Bronchial epithelial cell (primary cell): ENCODE results near the gene TCP10L. TPM values are rescaled to one million over a fixed set of nuclear protein-coding genes. Genes with fewer than 3 reads are reported as not detected.
"Not testable (repeated sequence)": the region's sequence is repeated elsewhere in the genome, so short reads cannot be mapped to it uniquely, and the experiment has no call there.

Source experiments
- DNase-seq: peaks from one replicate; pipeline ENCODE4 v3.0.0-alpha.2; 2010; ENCODE audit warnings: low read depth
- FAIRE-seq: peaks from 2 replicates; lab custom pipeline; 2011; peaks lifted over from hg19 to GRCh38; lab: Jason Lieb, UNC
- H3K27me3 ChIP-seq: 2 replicates; pipeline ENCODE4 v1.5.1; 2011; ENCODE audit warnings: low read length; ENCODE audit not compliant: control insufficient read depth, insufficient read depth
- H3K36me3 ChIP-seq: 2 replicates; pipeline ENCODE4 v1.5.1; 2011; ENCODE audit warnings: low read length; ENCODE audit not compliant: control insufficient read depth, insufficient read depth
- H3K4me3 ChIP-seq: 2 replicates; pipeline ENCODE4 v1.5.1; 2011; ENCODE audit warnings: mild to moderate bottlenecking, low read depth, low read length, control low read depth
- CTCF ChIP-seq: IDR thresholded peaks from 2 replicates; pipeline ENCODE4 v1.5.1; 2011; ENCODE audit warnings: mild to moderate bottlenecking, moderate library complexity, low read length, control low read depth, inconsistent platforms; ENCODE audit not compliant: insufficient read depth, severe bottlenecking
- total RNA-seq: library from RNA; depleted of rRNA; stranded (reverse); fragments of >200 nt; gene quantifications from 2 replicates; pipeline ENCODE4 v1.2.1, GENCODE V29; 2014

The TCP10L gene
- total RNA-seq, 1 donor from 2014 or later = 0.26 TPM

- FAIRE-seq = no peak
- H3K4me3 ChIP-seq = no peak overlapping the region
- no peak for TF ChIP-seq CTCF
- H3K36me3 ChIP-seq = no peaks in the 10 kb centered on the region
- no peaks in the 10 kb centered on the region for H3K27me3 ChIP-seq
- no peak for DNase-seq
Observed at GRCh38 chr21:32547018-32547417, 38.3 kb downstream of the TCP10L start.

- FAIRE-seq = no peak
- no peaks in the 10 kb centered on the region for H3K36me3 ChIP-seq
Observed at GRCh38 chr21:32545948-32546441, 39.3 kb downstream of the TCP10L start.

GRCh38 chr21:32544697-32545096 lies 40.6 kb downstream of the TCP10L start:
- no peak overlapping the region for H3K4me3 ChIP-seq
- no peaks in the 10 kb centered on the region for H3K36me3 ChIP-seq
- TF ChIP-seq CTCF = no peak
- no peaks in the 10 kb centered on the region for H3K27me3 ChIP-seq
- no peak for FAIRE-seq
- no peak for DNase-seq

More at GRCh38 chr21:32545948-32546441, 39.3 kb downstream of the TCP10L start:
- TF ChIP-seq CTCF = no peak
- Histone ChIP-seq H3K27me3 (no peaks in the 10 kb centered on the region), H3K4me3 (no peak overlapping the region)
- peak; percentile 30 for DNase-seq

GRCh38 chr21:32543975-32544374 lies 41.3 kb downstream of the TCP10L start:
- H3K27me3 ChIP-seq = no peaks in the 10 kb centered on the region
- H3K36me3 ChIP-seq = no peaks in the 10 kb centered on the region
- DNase-seq (no peak), FAIRE-seq (no peak)
- TF ChIP-seq CTCF = no peak
- H3K4me3 ChIP-seq = no peak overlapping the region

- DNase-seq, H3K27me3 ChIP-seq, FAIRE-seq, H3K36me3 ChIP-seq, H3K4me3 ChIP-seq: not testable (repeated sequence)
Observed at GRCh38 chr21:32543056-32543455, 42.3 kb downstream of the TCP10L start.

- FAIRE-seq = peak; percentile 47
- Histone ChIP-seq H3K27me3 (no peaks in the 10 kb centered on the region), H3K36me3 (no peaks in the 10 kb centered on the region), H3K4me3 (no peak overlapping the region)
- TF ChIP-seq CTCF = no peak
- no peak for DNase-seq
Observed at GRCh38 chr21:32539378-32539777, 45.9 kb downstream of the TCP10L start.
